ENCODE results near the gene NXT1. TPM values are rescaled to one million over a fixed set of nuclear protein-coding genes. Genes with fewer than 3 reads are reported as not detected.
A peak's percentile ranks its signal among the peaks of the same experiment; 100 is the strongest.

Gene NXT1
- total and polyA plus RNA-seq, 2 of the 4 experiments (the other 2 are of a cell fraction) = 23.6 to 25.5 TPM

GRCh38 chr20:23363257-23363649 is 12.7 kb downstream of the NXT1 start:
- CTCF ChIA-PET = no interaction called here

More at GRCh38 chr20:23363257-23363649, 12.7 kb downstream of the NXT1 start:
- Histone ChIP-seq H3K9me3 (ENCODE audit: control insufficient read depth, insufficient read depth, low read length) (no peaks in the 10 kb centered on the region), H3K79me1 (ENCODE audit: low read depth in 1 of 2, low read length in 2 of 2) (peaks cover 19 to 49% of the 10 kb centered on the region in 2 experiments), H3K4me1 (ENCODE audit: control insufficient read depth, insufficient read depth, low read length) (peaks cover 13% of the 10 kb centered on the region), H3K4me2 (ENCODE audit: low read depth, low read length) (peak overlapping the region; percentile 75), H3K4me3 (ENCODE audit: insufficient read depth, low read depth, low read length) (peak overlapping the region; percentile 76), H2BK20ac (ENCODE audit: low read depth, low read length) (no peak overlapping the region), H3K18ac (ENCODE audit: low read depth, low read length) (no peak overlapping the region), H4K8ac (ENCODE audit: low read depth in 2 of 2, low read length in 2 of 2) (no peak overlapping the region), H3K4ac (ENCODE audit: low read depth, low read length) (peak overlapping the region; percentile 68; the same call in 1 of the 2 replicates), H4K5ac (ENCODE audit: low read depth, low read length) (no peak overlapping the region), H2BK5ac (ENCODE audit: low read depth, low read length, poor library complexity, severe bottlenecking) (no peak overlapping the region), H2BK120ac (ENCODE audit: low read depth, low read length) (no peak overlapping the region), H2BK15ac (ENCODE audit: low read depth, low read length) (no peak overlapping the region), H2AK5ac (ENCODE audit: low read depth, low read length) (peak overlapping the region; percentile 29; the same call in 1 of the 2 replicates), H2AFZ (replicated peaks; ENCODE audit: low read length, poor library complexity) (peak overlapping the region; percentile 9), H3K23ac (ENCODE audit: low read depth, low read length) (peak overlapping the region; percentile 78), H3K9me1 (ENCODE audit: insufficient read depth, low read length) (peaks cover 11% of the 10 kb centered on the region), H4K20me1 (ENCODE audit: insufficient read depth, low read length) (peaks cover 44% of the 10 kb centered on the region), H3K27me3 (ENCODE audit: control insufficient read depth, insufficient read depth, low read length) (no peaks in the 10 kb centered on the region), H3K36me3 (ENCODE audit: control insufficient read depth, insufficient read depth, low read length) (peaks cover 15% of the 10 kb centered on the region), H2AK9ac (replicated peaks; ENCODE audit: low read depth, low read length, poor library complexity) (peak overlapping the region; percentile 77), H4K91ac (ENCODE audit: insufficient read depth, low read depth, low read length) (no peak overlapping the region), H3K27ac (ENCODE audit: insufficient read depth, low read length) (no peak overlapping the region), H3K14ac (replicated peaks; ENCODE audit: low read depth, low read length) (peak overlapping the region; percentile 57), H3K56ac (ENCODE audit: extremely low read depth, insufficient read depth, low read length) (0 out of 2 replicates have a peak overlapping the region, but pooled peaks have one; percentile 26), H3K9ac (ENCODE audit: low read depth, low read length) (peak overlapping the region; percentile 79; the same call in 1 of the 2 replicates)
- intact Hi-C loops (cut with micrococcal nuclease) (loop anchor here (5.0 kb wide), 1 partner anchor 274 kb away; the partner anchor contains the start of gene CST3), in situ Hi-C loops (cut with MboI; ENCODE audit: low sequenced_read_pairs) (no loop called here), dilution Hi-C loops (cut with HindIII; ENCODE audit: low sequenced_read_pairs, unreplicated experiment) (no loop called here)
- ATAC-seq (ENCODE audit: low read depth) (no peak), DNase-seq (no peak)
- POLR2A ChIA-PET (ENCODE audit: unreplicated experiment) = interaction anchor here (0.6 kb wide), 1 partner anchor 13 kb away, joined by 3 read pairs; the partner anchor contains the start of gene NXT1
- 83% methylated on average over 1 of the region's 4 CpGs; no CpG with 5 or more reads in 1 of the 2 experiments for WGBS, 2 experiments (ENCODE audit: extremely low coverage in 2 of 2, insufficient read length in 1 of 2)
- no TSS peak for BruUV-seq (replicated peaks)
- TF ChIP-seq POLR2A (IDR thresholded peaks at IDR 0.05; ENCODE audit: low read depth, low read length) (0 out of 2 replicates have a peak, but pooled peaks have one; percentile 31), USF2 (IDR thresholded peaks at IDR 0.05; ENCODE audit: low read depth, low read length) (no peak)

Data from IMR-90 (cell line).